NAMALWA (cell line): Measurements from ENCODE around the gene RASGEF1C.

Source experiments
- DNase-seq: peaks from one replicate; pipeline ENCODE4 v3.0.0-alpha.2; 2015; ENCODE audit warnings: low spot score

The RASGEF1C gene

GRCh38 chr5:180119031-180119902 is 89.7 kb downstream of the RASGEF1C start:
- no peak for DNase-seq

- DNase-seq, result no peak
These were observed 90.6 kb downstream of the RASGEF1C start for GRCh38 chr5:180118391-180118791.

GRCh38 chr5:180117000-180117725 is 91.8 kb downstream of the RASGEF1C start:
- DNase-seq, result no peak

- DNase-seq, result no peak
These were observed 92.7 kb downstream of the RASGEF1C start for GRCh38 chr5:180116077-180116999.

GRCh38 chr5:180115326-180116076 is 93.5 kb downstream of the RASGEF1C start:
- no peak for DNase-seq

- DNase-seq, result no peak
These were observed 94.6 kb downstream of the RASGEF1C start for GRCh38 chr5:180114304-180115003.

- DNase-seq, result no peak
These were observed 95.2 kb downstream of the RASGEF1C start for GRCh38 chr5:180113660-180114303.

GRCh38 chr5:180112181-180112861 is 96.7 kb downstream of the RASGEF1C start:
- no peak for DNase-seq

GRCh38 chr5:180111273-180112002 is 97.6 kb downstream of the RASGEF1C start:
- no peak for DNase-seq

GRCh38 chr5:180109920-180110319 is 99.1 kb downstream of the RASGEF1C start:
- DNase-seq, result no peak

GRCh38 chr5:180107005-180107404 is 102.0 kb downstream of the RASGEF1C start:
- no peak for DNase-seq

GRCh38 chr5:180105827-180106312 is 103.1 kb downstream of the RASGEF1C start:
- no peak for DNase-seq

- no peak for DNase-seq
These were observed 104.9 kb downstream of the RASGEF1C start for GRCh38 chr5:180104168-180104530.

GRCh38 chr5:180103487-180104167 is 105.4 kb downstream of the RASGEF1C start:
- no peak for DNase-seq

GRCh38 chr5:180102636-180103035 is 106.4 kb downstream of the RASGEF1C start:
- DNase-seq, result no peak

GRCh38 chr5:180101451-180102105 is 107.4 kb downstream of the RASGEF1C start:
- DNase-seq, result no peak

GRCh38 chr5:180100621-180101450 is 108.2 kb downstream of the RASGEF1C start:
- no peak for DNase-seq
